HepG2 (cell line): ENCODE measurements around the gene GGNBP2. TPM values are rescaled to one million over a fixed set of nuclear protein-coding genes. Genes with fewer than 3 reads are reported as not detected.
A peak's percentile ranks its signal among the peaks of the same experiment; 100 is the strongest.

ENCODE experiments used
- BCLAF1 ChIP-seq: fragments of 450-650 bp; IDR thresholded peaks from 2 replicates; pipeline ENCODE4 v1.6.1; 2017; ENCODE audit warnings: mild to moderate bottlenecking
- GTF2F1 ChIP-seq: fragments of 150-350 bp; IDR thresholded peaks from 2 replicates; pipeline ENCODE4 v1.6.1; 2014; ENCODE audit warnings: low read length
- HMGXB3 ChIP-seq: sonication (generic); formaldehyde crosslinking; IDR thresholded peaks from 2 replicates; pipeline ENCODE4 v1.4.0; 2020; ENCODE audit warnings: missing genetic modification reagents, borderline replicate concordance
- HNRNPH1 ChIP-seq: fragments of 200-400 bp; formaldehyde crosslinking; optimal IDR thresholded peaks from 2 replicates; pipeline ENCODE3; 2017; ENCODE audit warnings: mild to moderate bottlenecking, low read depth, low read length
- MZF1 ChIP-seq: sonication (generic); formaldehyde crosslinking; IDR thresholded peaks from 2 replicates; pipeline ENCODE4 v1.8.1; 2023; ENCODE audit warnings: mild to moderate bottlenecking, missing genetic modification reagents, borderline replicate concordance
- NFRKB ChIP-seq: fragments of 450-650 bp; IDR thresholded peaks from 2 replicates; pipeline ENCODE4 v1.6.1; 2017
- RFX3 ChIP-seq: IDR thresholded peaks from 2 replicates; pipeline ENCODE4 v1.6.1; 2016; ENCODE audit warnings: missing biosample characterization, missing genetic modification reagents
- STAT5B ChIP-seq: sonication (generic); formaldehyde crosslinking; IDR thresholded peaks from 2 replicates; pipeline ENCODE4 v1.4.0; 2020; ENCODE audit warnings: missing genetic modification reagents
- YEATS2 ChIP-seq: sonication (generic); formaldehyde crosslinking; IDR thresholded peaks from 2 replicates; pipeline ENCODE4 v1.4.0; 2020; ENCODE audit warnings: missing genetic modification reagents, borderline replicate concordance
- ZBTB25 ChIP-seq: IDR thresholded peaks from 2 replicates; pipeline ENCODE4 v1.6.1; 2018; ENCODE audit warnings: missing genetic modification reagents
- ZFP62 ChIP-seq: sonication (generic); formaldehyde crosslinking; IDR thresholded peaks from 2 replicates; pipeline ENCODE4 v1.4.0; 2020; ENCODE audit warnings: missing genetic modification reagents
- ZNF747 ChIP-seq: sonication (generic); formaldehyde crosslinking; IDR thresholded peaks from 2 replicates; pipeline ENCODE4 v1.8.1; 2023; ENCODE audit warnings: missing genetic modification reagents, mild to moderate bottlenecking, borderline replicate concordance
- ZNF850 ChIP-seq: sonication (generic); formaldehyde crosslinking; conservative IDR thresholded peaks from 2 replicates; pipeline ENCODE4 v1.9.0; 2021; ENCODE audit warnings: mild to moderate bottlenecking, missing genetic modification reagents
- polyA plus RNA-seq, 8 experiments: library from polyadenylated mRNA; depleted of rRNA in 3 of 8; stranded (reverse) in 7 of 8; unstranded in 1 of 8; fragments of >200 nt; fragmentation: Illumina TruSeq in 4 of 8; extraction: Trizol in 4 of 8; gene quantifications; 2 replicates each; pipeline versions ENCODE4 v1.2.1 to v1.2.3, GENCODE V29; 2011 to 2016; ENCODE audit warnings: low read depth in 4 of 8, missing spikeins in 1 of 8, mixed read lengths in 1 of 8; ENCODE audit not compliant: insufficient read depth in 1 of 8
- total RNA-seq, 5 experiments: library from RNA; depleted of rRNA; stranded (reverse); fragments of >200 nt; fragmentation: Illumina TruSeq; extraction: Trizol; gene quantifications; 2 replicates each; pipeline ENCODE4 v1.2.3, GENCODE V29; 2016; ENCODE audit warnings: low read depth in 1 of 5
- TF ChIP-seq, protein P1 (sequence below): IDR thresholded peaks from 2 replicates; pipeline ENCODE4 v1.6.1; 2016; ENCODE audit warnings: low read depth, control low read depth

GGNBP2 gene
- total and polyA plus RNA-seq, 2 of the 13 experiments (the other 11 are each of a cell fraction or from before 2014, with no cell fraction given): 53.3 to 84.2 TPM

DNA sequence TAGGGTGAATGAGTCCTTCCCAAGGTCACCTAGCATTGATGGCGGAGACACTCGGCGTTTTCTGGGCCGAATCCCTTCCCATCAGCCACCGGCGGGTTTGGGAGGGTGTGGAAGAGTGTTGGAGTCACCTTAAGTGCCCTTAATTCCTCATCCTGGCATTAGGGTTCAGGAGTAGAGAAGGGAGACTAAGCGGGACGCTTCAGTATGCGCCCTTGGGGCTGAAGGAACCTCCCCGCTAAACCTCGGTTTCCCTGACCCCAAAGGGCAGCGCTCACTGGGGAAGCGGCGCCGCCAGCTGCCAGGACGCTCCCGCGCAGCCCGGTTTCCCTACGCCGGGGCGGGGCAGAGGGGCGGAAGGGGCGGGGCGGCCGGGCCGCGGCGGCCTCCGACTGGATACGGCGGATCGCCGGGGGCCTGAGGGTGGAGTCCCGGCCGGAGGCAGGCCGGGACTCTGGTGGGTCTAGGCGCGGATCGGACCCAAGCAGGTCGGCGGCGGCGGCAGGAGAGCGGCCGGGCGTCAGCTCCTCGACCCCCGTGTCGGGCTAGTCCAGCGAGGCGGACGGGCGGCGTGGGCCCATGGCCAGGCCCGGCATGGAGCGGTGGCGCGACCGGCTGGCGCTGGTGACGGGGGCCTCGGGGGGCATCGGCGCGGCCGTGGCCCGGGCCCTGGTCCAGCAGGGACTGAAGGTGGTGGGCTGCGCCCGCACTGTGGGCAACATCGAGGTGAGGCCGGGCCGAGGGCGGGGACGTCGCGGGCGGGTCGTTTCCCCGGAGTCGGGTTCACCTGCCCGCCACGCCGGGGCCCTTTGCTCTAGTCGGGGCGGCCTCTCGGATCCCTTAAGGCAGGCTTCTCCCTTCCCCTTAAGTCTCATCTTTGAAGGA is 47.0 kb downstream of the GGNBP2 start, which contains the start of gene DHRS11 (continued):
- no peak for TF ChIP-seq NFRKB
- no peak for TF ChIP-seq GTF2F1
- no peak for TF ChIP-seq MZF1 (CRISPR knock-in tag)
- TF ChIP-seq, protein P1, sequence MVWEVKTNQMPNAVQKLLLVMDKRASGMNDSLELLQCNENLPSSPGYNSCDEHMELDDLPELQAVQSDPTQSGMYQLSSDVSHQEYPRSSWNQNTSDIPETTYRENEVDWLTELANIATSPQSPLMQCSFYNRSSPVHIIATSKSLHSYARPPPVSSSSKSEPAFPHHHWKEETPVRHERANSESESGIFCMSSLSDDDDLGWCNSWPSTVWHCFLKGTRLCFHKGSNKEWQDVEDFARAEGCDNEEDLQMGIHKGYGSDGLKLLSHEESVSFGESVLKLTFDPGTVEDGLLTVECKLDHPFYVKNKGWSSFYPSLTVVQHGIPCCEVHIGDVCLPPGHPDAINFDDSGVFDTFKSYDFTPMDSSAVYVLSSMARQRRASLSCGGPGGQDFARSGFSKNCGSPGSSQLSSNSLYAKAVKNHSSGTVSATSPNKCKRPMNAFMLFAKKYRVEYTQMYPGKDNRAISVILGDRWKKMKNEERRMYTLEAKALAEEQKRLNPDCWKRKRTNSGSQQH (CRISPR knock-in tag): no peak
- TF ChIP-seq BCLAF1: no peak
- no peak for TF ChIP-seq ZFP62 (CRISPR knock-in tag)
- TF ChIP-seq ZBTB25 (CRISPR knock-in tag): no peak
- no peak for TF ChIP-seq STAT5B
- no peak for TF ChIP-seq RFX3 (CRISPR knock-in tag)
- no peak for TF ChIP-seq HNRNPH1
- TF ChIP-seq ZNF850 (CRISPR knock-in tag): no peak
- TF ChIP-seq HMGXB3 (CRISPR knock-in tag): no peak
- TF ChIP-seq ZNF747: 0 out of 2 replicates have a peak, but pooled peaks have one; percentile 31
- TF ChIP-seq YEATS2: 0 out of 2 replicates have a peak, but pooled peaks have one; percentile 30
